Measurements from ENCODE around the gene NPHS1.

The NPHS1 gene

GRCh38 chr19:35782589-35782988 is 69.7 kb downstream of the NPHS1 start:
- TF ChIP-seq CTCF (IDR thresholded peaks at IDR 0.05): no peak

DNA sequence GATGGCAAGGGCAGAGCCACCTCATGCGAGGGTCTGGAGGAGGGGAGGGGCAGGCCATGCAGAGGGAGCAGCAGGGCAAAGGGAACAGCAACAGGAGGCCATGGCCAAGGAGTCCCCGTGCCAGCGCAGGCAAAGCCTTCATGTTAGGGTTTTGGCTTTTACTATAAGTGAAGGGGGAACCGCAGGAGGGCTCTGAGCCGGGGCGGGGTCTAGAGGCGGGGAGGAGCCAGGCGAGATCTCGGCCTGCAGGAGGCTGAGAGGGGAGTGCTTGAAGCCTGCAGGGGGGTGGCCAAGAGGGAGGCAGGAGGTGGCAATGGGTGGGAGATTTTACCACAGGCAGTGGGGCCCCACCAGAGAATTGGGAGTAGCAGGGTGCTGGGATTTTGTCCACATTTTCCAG is 70.7 kb downstream of the NPHS1 start:
- TF ChIP-seq CTCF (IDR thresholded peaks at IDR 0.05): no peak

DNA sequence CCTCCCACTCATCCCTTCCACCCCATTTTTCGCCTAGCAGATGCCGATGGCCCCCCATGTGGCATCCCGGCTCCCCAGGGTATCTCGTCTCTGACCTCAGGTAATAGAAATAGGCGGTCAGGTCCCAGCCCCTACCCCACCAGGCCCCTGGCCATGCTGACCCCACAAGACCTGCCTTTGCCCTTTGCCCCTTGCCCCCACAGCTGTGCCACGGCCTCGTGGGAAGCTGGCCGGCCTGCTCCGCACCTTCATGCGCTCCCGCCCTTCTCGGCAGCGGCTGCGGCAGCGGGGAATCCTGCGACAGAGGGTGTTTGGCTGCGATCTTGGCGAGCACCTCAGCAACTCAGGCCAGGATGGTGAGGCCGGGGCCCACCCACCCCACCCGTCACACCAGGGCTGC is 71.6 kb downstream of the NPHS1 start:
- TF ChIP-seq CTCF (IDR thresholded peaks at IDR 0.05): no peak

DNA sequence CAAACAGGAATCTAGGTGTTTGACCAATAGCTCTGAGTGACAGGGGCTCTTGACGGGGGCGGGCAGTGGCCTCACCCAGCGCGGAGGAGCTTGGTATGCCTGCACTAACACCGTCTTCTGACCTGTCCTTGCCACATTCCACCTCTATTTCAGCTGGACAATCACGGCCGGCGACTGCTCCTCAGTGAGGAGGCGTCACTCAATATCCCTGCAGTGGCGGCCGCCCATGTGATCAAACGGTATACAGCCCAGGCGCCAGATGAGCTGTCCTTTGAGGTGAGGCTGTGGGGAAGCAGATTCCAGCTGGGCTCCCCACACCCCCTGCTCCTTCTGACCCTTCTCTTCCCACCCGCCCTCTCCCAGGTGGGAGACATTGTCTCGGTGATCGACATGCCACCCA is 72.2 kb downstream of the NPHS1 start:
- no peak for TF ChIP-seq CTCF (IDR thresholded peaks at IDR 0.05)

GRCh38 chr19:35779033-35779432 is 73.3 kb downstream of the NPHS1 start:
- TF ChIP-seq CTCF (IDR thresholded peaks at IDR 0.05): no peak

- TF ChIP-seq CTCF (IDR thresholded peaks at IDR 0.05): no peak
Measured at GRCh38 chr19:35777961-35778360, 74.3 kb downstream of the NPHS1 start.

DNA sequence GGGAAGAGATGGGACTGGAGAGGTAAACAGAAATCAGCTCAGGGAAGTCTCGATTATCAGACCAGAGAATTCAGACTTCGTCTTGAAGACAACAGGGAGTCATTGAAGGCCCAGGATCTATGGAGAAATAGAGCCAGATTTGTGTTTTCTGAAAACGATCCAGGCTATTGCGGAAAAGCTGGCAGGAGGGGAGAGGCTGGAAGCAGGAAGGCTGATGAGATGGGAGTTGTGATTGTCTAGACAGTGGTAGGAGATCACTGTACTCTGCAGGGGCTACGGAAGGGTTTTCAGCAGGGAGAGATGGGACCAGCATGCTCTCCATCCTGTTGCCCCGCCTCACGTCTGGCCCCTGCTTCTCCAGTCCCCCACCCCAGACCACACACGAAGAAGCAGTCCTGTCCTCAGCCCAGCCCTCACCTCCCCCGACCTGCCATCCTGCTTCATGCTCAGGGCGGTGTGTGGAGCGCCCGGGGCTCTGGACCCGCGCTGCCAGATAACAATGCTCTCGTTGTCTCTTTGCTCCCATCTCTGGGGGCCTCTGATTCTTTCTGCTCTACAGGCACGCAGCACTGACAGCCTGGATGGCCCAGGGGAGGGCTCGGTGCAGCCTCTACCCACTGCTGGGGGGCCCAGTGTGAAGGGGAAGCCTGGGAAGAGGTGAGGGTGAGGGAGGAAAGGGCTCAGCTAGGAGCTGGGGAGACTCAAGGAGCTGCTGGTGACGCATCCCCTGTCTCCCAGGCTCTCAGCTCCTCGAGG is 75.0 kb downstream of the NPHS1 start:
- no peak for TF ChIP-seq CTCF (IDR thresholded peaks at IDR 0.05)
